ENCODE measurements around the gene MSI2.

The MSI2 gene

DNA sequence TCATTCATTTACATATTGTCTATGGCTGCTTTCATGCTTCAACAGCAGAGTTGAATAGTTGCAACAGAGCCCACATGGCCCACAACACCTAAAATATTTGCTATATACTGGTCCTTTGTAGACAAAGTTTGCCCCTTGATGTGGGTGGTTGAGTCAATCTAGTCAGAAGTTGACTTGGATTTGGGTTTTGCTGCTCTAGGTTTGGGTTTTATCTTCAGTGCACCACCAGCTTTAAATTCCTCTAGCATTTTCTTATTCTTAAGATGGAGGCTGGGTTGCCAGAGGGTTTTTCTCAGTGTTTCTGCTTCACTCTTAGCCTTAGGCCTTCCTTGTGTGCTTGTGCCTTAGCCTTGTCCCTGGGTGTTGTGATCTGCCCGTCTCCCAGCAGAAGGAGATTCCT is 437.7 kb downstream of the MSI2 start:
- TF ChIP-seq EP300 (IDR thresholded peaks at IDR 0.05; ENCODE audit: borderline replicate concordance) (no peak), TAF1 (IDR thresholded peaks at IDR 0.05; ENCODE audit: low read depth) (no peak), EGR1 (IDR thresholded peaks at IDR 0.05) (no peak), TCF12 (IDR thresholded peaks at IDR 0.05; ENCODE audit: low read depth) (no peak), NFIC (IDR thresholded peaks at IDR 0.05) (no peak), FOXM1 (IDR thresholded peaks at IDR 0.05; ENCODE audit: borderline replicate concordance, low read depth) (no peak), YY1 (IDR thresholded peaks at IDR 0.05; ENCODE audit: low read depth) (no peak), CREB1 (IDR thresholded peaks at IDR 0.05; ENCODE audit: low read depth) (no peak), TEAD4 (IDR thresholded peaks at IDR 0.05) (no peak), RAD21 (IDR thresholded peaks at IDR 0.05; ENCODE audit: low read depth) (no peak), ZBTB7A (IDR thresholded peaks at IDR 0.05; ENCODE audit: low read depth) (no peak)
- TF ChIP-seq, protein P1, sequence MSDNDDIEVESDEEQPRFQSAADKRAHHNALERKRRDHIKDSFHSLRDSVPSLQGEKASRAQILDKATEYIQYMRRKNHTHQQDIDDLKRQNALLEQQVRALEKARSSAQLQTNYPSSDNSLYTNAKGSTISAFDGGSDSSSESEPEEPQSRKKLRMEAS (IDR thresholded peaks at IDR 0.05): no peak
- TF ChIP-seq, protein P2, sequence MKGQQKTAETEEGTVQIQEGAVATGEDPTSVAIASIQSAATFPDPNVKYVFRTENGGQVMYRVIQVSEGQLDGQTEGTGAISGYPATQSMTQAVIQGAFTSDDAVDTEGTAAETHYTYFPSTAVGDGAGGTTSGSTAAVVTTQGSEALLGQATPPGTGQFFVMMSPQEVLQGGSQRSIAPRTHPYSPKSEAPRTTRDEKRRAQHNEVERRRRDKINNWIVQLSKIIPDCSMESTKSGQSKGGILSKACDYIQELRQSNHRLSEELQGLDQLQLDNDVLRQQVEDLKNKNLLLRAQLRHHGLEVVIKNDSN (IDR thresholded peaks at IDR 0.05): no peak

DNA sequence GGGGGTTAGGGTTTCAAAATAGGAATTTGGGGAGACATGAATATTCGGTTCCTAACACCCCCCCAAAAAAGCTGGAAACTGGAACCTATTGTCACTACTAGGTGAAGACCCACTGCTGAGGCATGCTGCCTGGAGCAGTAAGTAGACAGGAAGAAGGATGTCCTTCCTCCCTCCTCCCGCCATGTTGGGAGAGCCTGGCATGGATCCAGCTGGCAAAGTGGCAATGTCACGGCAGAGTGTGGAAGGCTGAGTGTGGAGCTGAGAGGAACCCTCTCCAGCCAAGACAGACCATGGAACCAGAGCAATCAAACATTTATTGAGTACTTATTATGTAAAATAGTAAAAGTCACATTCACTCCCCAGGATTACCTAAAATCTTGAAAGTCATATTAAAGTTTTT is 439.7 kb downstream of the MSI2 start:
- TF ChIP-seq CEBPB (IDR thresholded peaks at IDR 0.05) (no peak), EGR1 (IDR thresholded peaks at IDR 0.05) (no peak), FOXM1 (IDR thresholded peaks at IDR 0.05; ENCODE audit: borderline replicate concordance, low read depth) (no peak), CREB1 (IDR thresholded peaks at IDR 0.05; ENCODE audit: low read depth) (no peak)

DNA sequence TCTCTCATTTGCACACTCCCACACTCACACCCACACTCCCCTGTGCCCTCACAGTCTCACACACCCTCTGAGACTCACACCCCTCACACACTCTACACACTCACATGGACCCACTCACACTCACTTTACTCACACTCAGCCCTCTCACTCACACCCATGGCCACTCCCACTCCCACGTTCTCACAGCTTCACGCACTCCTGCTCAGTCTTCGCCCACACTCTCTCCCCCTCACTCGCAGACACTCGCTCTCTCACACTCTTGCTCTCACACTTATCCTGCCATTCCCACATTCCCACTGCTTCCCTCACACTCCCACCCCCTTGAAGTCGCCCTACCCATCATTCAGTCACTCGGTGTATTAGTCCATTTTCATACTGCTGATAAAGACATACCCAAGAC is 440.9 kb downstream of the MSI2 start:
- no peak for TF ChIP-seq RAD21 (IDR thresholded peaks at IDR 0.05; ENCODE audit: low read depth)

DNA sequence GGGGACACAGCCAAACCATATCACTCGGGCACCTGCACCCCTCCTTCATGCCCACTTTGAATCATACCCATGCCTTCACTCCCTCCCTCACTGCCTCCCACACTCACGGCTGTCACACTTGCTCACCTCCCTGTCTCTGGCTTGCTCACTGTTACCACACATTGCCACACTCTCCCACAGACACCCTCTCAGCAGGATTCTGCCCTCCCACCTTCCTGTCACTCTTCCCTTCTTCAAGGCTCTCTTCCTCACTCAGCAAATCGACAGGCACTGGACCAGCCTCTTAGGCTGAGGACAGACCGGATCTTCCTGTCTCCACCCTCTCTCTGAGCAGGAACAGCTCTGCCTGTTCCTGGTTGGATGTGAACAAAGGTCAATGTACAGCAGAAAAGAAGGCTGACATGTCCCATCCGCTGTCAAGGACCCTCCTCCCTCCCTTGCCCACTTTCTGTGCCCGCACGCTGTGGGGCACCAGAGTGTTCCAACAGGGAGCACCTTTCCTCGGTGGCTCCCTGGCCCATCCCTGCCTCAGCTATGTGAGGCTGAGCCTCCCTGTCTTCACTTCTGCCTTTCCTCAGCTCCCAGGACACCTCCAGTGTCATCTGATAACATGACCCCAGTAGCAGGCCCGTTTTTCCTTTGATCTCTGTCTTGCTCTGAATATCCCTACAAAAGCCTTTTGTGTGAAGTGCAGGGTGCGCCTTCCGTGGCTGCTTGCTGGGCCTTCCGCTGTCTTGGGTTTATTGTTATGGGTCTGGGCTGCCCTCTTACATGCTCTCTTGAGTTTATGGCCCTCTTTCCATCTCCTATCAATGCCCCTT is 441.8 kb downstream of the MSI2 start:
- TF ChIP-seq, protein P2 (IDR thresholded peaks at IDR 0.05): no peak
- TF ChIP-seq, protein P3, sequence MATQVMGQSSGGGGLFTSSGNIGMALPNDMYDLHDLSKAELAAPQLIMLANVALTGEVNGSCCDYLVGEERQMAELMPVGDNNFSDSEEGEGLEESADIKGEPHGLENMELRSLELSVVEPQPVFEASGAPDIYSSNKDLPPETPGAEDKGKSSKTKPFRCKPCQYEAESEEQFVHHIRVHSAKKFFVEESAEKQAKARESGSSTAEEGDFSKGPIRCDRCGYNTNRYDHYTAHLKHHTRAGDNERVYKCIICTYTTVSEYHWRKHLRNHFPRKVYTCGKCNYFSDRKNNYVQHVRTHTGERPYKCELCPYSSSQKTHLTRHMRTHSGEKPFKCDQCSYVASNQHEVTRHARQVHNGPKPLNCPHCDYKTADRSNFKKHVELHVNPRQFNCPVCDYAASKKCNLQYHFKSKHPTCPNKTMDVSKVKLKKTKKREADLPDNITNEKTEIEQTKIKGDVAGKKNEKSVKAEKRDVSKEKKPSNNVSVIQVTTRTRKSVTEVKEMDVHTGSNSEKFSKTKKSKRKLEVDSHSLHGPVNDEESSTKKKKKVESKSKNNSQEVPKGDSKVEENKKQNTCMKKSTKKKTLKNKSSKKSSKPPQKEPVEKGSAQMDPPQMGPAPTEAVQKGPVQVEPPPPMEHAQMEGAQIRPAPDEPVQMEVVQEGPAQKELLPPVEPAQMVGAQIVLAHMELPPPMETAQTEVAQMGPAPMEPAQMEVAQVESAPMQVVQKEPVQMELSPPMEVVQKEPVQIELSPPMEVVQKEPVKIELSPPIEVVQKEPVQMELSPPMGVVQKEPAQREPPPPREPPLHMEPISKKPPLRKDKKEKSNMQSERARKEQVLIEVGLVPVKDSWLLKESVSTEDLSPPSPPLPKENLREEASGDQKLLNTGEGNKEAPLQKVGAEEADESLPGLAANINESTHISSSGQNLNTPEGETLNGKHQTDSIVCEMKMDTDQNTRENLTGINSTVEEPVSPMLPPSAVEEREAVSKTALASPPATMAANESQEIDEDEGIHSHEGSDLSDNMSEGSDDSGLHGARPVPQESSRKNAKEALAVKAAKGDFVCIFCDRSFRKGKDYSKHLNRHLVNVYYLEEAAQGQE (IDR thresholded peaks at IDR 0.05; ENCODE audit: low read depth): no peak
- TF ChIP-seq ZBTB7A (IDR thresholded peaks at IDR 0.05; ENCODE audit: low read depth): no peak
- no peak for TF ChIP-seq CREB1 (IDR thresholded peaks at IDR 0.05; ENCODE audit: low read depth)
- TF ChIP-seq RAD21 (IDR thresholded peaks at IDR 0.05; ENCODE audit: low read depth): no peak
- TF ChIP-seq YY1 (IDR thresholded peaks at IDR 0.05; ENCODE audit: low read depth): no peak
- no peak for TF ChIP-seq CEBPB (IDR thresholded peaks at IDR 0.05)

DNA sequence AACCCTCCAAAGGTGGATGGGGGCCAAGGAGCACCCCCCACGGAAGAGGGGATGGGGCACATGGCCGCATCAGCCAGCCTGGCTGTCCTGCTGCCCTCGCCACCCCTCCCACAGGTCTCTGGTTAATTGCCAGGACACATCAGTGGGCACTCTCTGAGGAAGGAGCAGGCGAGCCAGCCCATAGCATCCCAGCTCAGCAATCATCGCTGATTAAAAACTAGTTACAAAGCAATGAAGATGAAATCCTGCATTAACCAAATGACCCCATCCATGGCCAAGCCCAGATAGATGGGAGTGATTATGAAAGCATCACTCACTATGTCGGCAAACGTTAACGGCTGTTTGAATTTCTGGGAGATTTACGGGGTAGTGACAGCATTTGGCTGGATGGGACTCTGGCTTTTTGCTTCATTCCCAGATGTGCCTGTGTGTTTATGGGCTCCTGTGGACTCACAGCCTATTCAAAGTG is 443.5 kb downstream of the MSI2 start:
- TF ChIP-seq TAF1 (IDR thresholded peaks at IDR 0.05; ENCODE audit: low read depth): no peak

DNA sequence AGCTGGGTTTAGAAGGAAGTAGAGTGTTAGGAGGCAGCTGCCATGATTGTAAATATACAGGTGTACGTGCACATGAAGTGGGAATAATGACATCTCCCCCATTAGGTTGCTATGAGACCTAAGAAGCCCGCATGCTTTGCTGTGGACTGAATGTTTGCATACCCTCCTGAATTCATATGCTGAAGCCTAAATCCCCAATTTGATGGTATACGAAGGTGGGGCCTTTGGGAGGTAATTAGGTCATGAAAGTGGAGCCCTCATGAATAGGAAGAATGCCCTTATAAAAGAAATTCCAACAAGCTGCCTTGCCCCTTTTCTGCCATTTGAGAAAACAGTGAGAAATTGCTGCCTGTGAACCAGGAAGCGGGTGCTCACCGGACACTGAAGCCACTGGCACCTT is 444.8 kb downstream of the MSI2 start:
- TF ChIP-seq, protein P2 (IDR thresholded peaks at IDR 0.05): no peak
- TF ChIP-seq CREB1 (IDR thresholded peaks at IDR 0.05; ENCODE audit: low read depth) (no peak), FOXM1 (IDR thresholded peaks at IDR 0.05; ENCODE audit: borderline replicate concordance, low read depth) (no peak), YY1 (IDR thresholded peaks at IDR 0.05; ENCODE audit: low read depth) (no peak)

DNA sequence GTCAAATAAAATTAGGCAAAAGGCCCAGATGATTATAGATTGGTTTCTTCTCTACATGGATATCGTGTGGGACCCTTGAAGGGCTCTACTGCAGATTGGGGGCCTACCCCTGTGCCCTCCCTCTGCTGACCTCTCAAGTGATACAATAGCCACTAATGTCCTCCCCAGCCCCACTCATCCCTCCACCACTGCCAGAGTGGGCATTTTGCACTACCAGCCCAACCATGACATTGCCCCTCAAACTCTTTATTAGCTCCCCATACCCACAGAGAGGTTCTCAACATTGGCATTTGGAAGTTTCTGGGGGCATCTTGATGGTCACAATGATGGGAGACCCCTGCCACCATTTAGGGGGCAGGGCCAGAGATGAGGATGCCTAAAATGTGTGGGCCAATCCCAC is 446.9 kb downstream of the MSI2 start:
- no peak for TF ChIP-seq ZBTB7A (IDR thresholded peaks at IDR 0.05; ENCODE audit: low read depth)
- no peak for TF ChIP-seq NFIC (IDR thresholded peaks at IDR 0.05)

DNA sequence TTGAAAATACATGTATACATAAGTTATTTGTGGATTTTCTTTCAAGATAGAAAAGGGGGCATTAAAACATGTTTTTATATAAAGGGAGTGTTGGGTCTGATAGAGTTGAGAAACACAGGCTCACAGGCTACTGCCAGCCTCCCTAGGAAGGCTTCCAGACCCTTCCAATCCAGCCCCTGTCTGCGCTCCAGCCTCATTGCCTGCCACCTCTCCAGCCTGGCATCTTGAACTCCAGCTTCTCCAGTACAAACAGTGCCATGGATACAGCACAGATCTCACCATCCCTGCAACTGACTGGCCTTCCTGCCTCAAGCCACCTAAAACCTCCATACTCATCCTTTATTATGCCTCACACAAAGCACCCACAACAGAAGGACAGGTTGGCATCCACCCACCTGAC is 448.1 kb downstream of the MSI2 start:
- TF ChIP-seq, protein P1 (IDR thresholded peaks at IDR 0.05): no peak
- TF ChIP-seq FOXM1 (IDR thresholded peaks at IDR 0.05; ENCODE audit: borderline replicate concordance, low read depth): no peak
- no peak for TF ChIP-seq EGR1 (IDR thresholded peaks at IDR 0.05)
- TF ChIP-seq TCF12 (IDR thresholded peaks at IDR 0.05; ENCODE audit: low read depth): no peak
- no peak for TF ChIP-seq TAF1 (IDR thresholded peaks at IDR 0.05; ENCODE audit: low read depth)
- no peak for TF ChIP-seq YY1 (IDR thresholded peaks at IDR 0.05; ENCODE audit: low read depth)
- no peak for TF ChIP-seq RAD21 (IDR thresholded peaks at IDR 0.05; ENCODE audit: low read depth)
- no peak for TF ChIP-seq CEBPB (IDR thresholded peaks at IDR 0.05)
- no peak for TF ChIP-seq NFIC (IDR thresholded peaks at IDR 0.05)
- TF ChIP-seq EP300 (IDR thresholded peaks at IDR 0.05; ENCODE audit: borderline replicate concordance): no peak
- TF ChIP-seq, protein P3 (IDR thresholded peaks at IDR 0.05; ENCODE audit: low read depth): no peak
- TF ChIP-seq ZBTB7A (IDR thresholded peaks at IDR 0.05; ENCODE audit: low read depth): no peak
- TF ChIP-seq CREB1 (IDR thresholded peaks at IDR 0.05; ENCODE audit: low read depth): no peak
- TF ChIP-seq, protein P2 (IDR thresholded peaks at IDR 0.05): no peak
- TF ChIP-seq TEAD4 (IDR thresholded peaks at IDR 0.05): no peak

All from Ishikawa (cell line).